ENCODE data around the gene AKIP1.
A peak's percentile ranks its signal among the peaks of the same experiment; 100 is the strongest.

Gene AKIP1

GRCh38 chr11:8961401-8961800, 50.4 kb downstream of the AKIP1 start:
- DNase-seq (ENCODE audit: low read depth): no peak

GRCh38 chr11:8962841-8963240, 51.9 kb downstream of the AKIP1 start:
- no peak for DNase-seq (ENCODE audit: low read depth)

- DNase-seq (ENCODE audit: low read depth): peak; percentile 77
These were observed 52.8 kb downstream of the AKIP1 start for GRCh38 chr11:8963569-8964323.

GRCh38 chr11:8964324-8965320, 53.6 kb downstream of the AKIP1 start, which contains the start of gene TMEM9B:
TSS of gene TMEM9B (minus strand) at chr11:8964442. CDS start at chr11:8964313, 129 bp downstream.
- DNase-seq (ENCODE audit: low read depth): peak; percentile 92

GRCh38 chr11:8967184-8967583, 56.2 kb downstream of the AKIP1 start:
- no peak for DNase-seq (ENCODE audit: low read depth)
